ENCODE measurements around the gene BCOR. TPM values are rescaled to one million over a fixed set of nuclear protein-coding genes. Genes with fewer than 3 reads are reported as not detected.
A peak's percentile ranks its signal among the peaks of the same experiment; 100 is the strongest.

The BCOR gene
- total RNA-seq, 1 donor = 42.3 TPM

DNA sequence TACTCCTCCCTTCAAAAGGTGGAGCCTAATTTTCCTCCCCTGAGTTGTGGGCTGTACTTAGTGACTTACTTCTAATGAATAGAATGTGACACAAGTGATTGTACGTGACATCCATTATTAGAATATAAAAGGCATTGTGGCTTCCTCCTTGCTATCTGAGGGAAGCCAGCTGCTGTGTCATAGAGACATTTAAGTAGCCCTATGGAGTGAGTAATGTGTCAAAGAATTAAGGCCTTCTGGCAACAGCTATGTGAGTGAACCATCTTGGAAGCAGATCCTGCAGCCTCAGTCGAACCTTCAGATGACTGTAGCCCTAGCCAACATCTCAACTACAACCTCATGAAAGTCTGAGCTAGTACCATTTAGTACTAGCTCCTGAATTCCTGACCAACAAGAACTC, 76.1 kb downstream of the BCOR start:
- Histone ChIP-seq H3K4me1 (ENCODE audit: insufficient read depth, low read length) (peaks cover under 1% of the 10 kb centered on the region), H3K27me3 (ENCODE audit: insufficient read depth, low read length) (no peaks in the 10 kb centered on the region), H3K9me3 (ENCODE audit: low read depth, low read length) (no peaks in the 10 kb centered on the region), H3K4me3 (ENCODE audit: low read length) (no peak overlapping the region)

DNA sequence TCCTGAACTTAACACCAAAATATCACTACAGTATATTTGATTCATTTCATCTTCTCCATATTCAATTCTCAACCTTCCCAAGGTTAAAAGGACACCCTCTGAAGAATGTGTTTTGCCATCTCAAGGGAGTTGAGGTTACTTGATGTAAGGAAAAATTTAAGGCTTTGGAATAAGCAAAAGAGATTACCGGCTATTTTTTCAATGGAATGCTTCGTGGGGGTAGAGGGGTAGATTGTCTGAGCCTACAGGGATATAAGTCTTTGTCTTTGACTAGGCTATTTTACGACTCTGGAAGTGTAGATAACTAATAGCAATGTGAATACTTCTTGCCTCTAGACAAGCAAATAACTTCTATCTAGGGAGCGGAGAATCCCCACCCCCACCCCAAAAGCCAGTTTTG, 78.2 kb downstream of the BCOR start:
- Histone ChIP-seq H3K27me3 (ENCODE audit: insufficient read depth, low read length) (no peaks in the 10 kb centered on the region), H3K4me1 (ENCODE audit: insufficient read depth, low read length) (no peaks in the 10 kb centered on the region), H3K9me3 (ENCODE audit: low read depth, low read length) (no peaks in the 10 kb centered on the region), H3K4me3 (ENCODE audit: low read length) (no peak overlapping the region)

DNA sequence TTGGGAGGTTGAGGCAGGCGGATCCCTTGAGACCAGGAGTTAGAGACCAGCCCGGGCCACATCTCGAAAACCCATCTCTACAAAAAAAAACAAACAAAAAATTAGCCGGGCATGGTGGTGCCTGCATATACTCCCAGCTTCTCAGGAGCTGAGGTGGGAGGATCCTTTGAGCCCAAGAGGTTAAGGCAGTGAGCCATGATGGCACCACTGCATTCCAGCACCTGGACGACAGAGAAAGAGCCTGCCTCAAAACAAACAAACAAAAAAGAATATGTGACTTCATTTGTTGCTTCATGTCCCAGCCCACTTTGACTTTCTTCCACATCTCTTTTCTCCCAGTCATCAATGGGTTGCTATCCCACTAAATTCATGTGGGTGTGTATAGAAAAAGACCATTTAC, 79.7 kb downstream of the BCOR start:
- peaks cover 2% of the 10 kb centered on the region for H3K4me1 ChIP-seq (ENCODE audit: insufficient read depth, low read length)
- H3K9me3 ChIP-seq (ENCODE audit: low read depth, low read length) = no peaks in the 10 kb centered on the region
- no peak overlapping the region for H3K4me3 ChIP-seq (ENCODE audit: low read length)
- H3K27me3 ChIP-seq (ENCODE audit: insufficient read depth, low read length) = no peaks in the 10 kb centered on the region

DNA sequence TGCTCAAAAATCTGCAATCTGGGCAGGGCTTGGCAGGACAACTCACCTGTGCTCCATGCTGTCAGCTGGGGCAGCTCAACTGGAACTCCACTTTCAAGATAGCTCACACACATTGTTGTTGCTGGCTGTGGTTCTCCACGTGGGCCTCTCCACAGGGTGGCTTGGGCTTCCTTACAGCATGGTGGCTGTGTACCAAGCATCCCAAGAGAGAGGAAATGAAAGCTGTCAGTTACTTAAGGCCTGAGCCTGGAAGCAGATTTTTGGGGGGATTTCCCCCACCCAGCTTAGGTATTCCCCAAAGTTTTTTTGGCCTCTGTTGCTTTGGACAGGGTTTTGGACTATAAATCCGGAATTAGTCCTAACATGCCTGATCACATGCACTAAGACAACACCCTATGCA, 81.0 kb downstream of the BCOR start:
- Histone ChIP-seq H3K4me3 (ENCODE audit: low read length) (no peak overlapping the region), H3K9me3 (ENCODE audit: low read depth, low read length) (no peaks in the 10 kb centered on the region), H3K27me3 (ENCODE audit: insufficient read depth, low read length) (peaks cover 4% of the 10 kb centered on the region), H3K4me1 (ENCODE audit: insufficient read depth, low read length) (peaks cover 14% of the 10 kb centered on the region)

DNA sequence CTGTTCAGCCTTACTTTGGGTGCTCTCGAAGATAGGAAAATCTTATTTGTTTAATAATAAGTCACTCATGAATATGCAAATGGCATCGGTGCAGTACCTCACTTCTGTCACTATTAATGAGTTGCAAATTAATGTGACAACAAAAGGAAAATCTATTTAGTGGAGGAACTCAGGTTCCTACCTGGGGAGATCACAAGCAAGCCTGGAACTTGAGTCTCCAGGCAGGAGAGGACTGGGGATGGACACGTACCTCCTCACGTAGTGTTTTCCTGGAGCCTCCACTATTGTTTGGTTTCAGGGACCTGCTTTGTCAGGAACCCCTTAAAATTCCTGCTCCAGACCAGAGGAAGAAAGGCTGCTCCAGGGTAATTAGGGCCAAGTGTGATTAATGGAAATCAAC, 82.1 kb downstream of the BCOR start:
- Histone ChIP-seq H3K27me3 (ENCODE audit: insufficient read depth, low read length) (peaks cover 12% of the 10 kb centered on the region), H3K9me3 (ENCODE audit: low read depth, low read length) (no peaks in the 10 kb centered on the region), H3K4me3 (ENCODE audit: low read length) (no peak overlapping the region), H3K4me1 (ENCODE audit: insufficient read depth, low read length) (peaks cover 23% of the 10 kb centered on the region)

DNA sequence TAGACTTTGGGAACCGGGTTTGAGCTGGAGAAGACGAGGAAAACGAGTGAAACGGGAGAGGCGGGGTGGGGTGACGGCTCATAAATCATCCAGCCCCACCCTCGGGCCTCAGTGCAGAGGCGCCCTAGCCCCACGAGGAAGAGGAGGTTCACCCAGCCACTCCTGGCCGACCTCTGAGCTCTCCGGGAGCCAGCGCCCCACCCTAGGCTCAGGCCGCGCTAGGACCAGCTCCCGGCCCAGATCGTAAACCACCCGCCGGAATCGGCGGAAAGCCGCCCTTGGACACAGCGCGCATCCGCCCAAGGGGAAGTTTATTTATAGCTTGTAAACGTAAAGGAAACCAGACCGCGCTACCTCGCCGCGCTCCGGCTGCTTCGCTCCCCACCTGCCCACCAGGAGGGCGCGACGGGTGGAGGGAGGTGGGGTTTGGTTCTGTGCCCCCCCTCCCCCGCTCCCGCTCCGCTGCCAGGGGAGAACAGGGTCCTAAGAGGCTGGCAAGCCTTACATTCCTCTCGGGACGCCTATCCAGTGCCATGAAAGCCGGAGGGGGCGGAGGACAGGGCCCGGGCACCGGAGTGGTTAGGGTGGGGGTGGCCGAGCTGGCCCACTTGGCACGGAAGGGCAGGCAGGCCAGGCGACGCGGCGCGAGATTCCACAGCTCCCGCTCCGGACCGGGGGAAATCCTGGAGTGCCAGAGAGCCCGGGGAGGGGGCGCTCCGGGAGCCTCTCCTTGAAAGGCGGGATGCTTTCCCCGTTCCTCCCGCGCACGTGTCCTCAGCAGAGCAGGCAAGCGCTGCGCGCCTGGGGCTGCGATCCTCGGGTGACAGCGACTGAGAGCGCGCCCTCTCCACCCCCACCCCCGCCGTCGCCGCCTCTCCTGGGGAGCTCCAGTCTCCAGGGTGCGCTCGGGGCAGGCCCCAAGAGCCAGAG, 84.2 kb downstream of the BCOR start:
- Histone ChIP-seq H3K4me3 (ENCODE audit: low read length) (peak overlapping the region; percentile 43), H3K4me1 (ENCODE audit: insufficient read depth, low read length) (peaks cover 37% of the 10 kb centered on the region)

DNA sequence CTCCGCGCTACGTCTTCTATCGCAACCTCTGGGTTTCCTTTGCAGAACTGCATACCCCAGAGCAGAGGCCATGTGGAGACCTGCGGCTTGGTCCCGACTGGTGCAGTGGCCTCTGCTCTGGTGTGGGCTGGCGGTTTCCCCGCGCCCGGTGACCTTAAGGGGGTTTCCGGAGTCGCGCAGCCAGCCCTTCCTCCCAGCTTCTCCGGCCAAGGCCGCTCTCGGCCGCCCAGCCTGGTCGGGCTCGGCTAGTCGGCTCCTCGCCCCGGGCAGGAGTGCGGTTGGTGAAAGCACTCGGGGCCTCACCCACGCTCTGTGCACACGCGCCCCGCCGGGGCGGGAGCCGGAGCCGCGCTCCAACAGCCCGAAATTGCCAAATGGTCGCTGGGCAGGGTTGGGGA, 84.9 kb downstream of the BCOR start:
- no peaks in the 10 kb centered on the region for H3K9me3 ChIP-seq (ENCODE audit: low read depth, low read length)
- peaks cover 41% of the 10 kb centered on the region for H3K4me1 ChIP-seq (ENCODE audit: insufficient read depth, low read length)
- H3K27me3 ChIP-seq (ENCODE audit: insufficient read depth, low read length) = peaks cover 14% of the 10 kb centered on the region
- peak overlapping the region; percentile 43 for H3K4me3 ChIP-seq (ENCODE audit: low read length)

More for the DNA sequence above, 84.2 kb downstream of the BCOR start:
- no peaks in the 10 kb centered on the region for H3K9me3 ChIP-seq (ENCODE audit: low read depth, low read length)
- peaks cover 12% of the 10 kb centered on the region for H3K27me3 ChIP-seq (ENCODE audit: insufficient read depth, low read length)

DNA sequence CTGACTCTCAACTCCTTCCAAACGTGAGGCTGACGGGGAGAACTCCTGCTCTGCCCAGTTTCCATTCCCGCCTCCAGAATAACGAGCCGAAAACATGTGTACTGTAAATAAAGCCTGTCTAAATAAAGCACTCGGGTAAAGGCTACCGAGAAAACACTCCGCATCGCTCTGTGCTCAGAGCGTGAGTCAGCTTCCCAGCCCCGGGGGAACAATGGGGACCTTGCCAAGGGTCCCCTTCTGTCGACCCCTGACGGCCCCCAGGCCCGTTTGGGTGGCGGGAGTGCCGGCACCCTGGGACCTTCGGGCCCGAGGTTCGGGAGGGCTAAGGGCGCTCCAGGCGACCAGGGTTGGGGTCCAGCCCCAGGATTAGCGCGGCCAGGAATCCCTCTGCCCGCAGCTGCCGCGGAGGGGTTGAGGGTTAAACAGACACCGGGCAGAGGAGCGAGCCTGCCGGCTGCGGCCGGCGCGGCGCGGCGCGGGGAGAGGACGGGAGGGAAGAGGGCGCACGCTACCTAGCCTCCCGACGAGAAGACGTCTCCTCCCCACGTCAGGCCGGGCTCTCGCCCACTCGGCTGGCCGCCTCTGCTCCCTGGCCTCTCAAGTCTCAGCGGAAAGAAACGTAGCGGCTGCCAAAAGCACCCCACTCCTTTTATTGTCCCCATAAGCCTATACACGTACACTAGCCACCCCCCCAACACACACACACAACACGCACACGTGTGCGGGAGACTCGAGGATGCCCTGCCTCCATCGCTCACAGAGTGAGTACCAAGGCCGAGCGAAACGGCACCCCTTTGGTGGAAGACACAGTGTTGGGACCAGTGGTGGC, 85.5 kb downstream of the BCOR start:
- H3K9me3 ChIP-seq (ENCODE audit: low read depth, low read length) = no peaks in the 10 kb centered on the region
- peaks cover 41% of the 10 kb centered on the region for H3K4me1 ChIP-seq (ENCODE audit: insufficient read depth, low read length)
- H3K4me3 ChIP-seq (ENCODE audit: low read length) = no peak overlapping the region
- peaks cover 20% of the 10 kb centered on the region for H3K27me3 ChIP-seq (ENCODE audit: insufficient read depth, low read length)

DNA sequence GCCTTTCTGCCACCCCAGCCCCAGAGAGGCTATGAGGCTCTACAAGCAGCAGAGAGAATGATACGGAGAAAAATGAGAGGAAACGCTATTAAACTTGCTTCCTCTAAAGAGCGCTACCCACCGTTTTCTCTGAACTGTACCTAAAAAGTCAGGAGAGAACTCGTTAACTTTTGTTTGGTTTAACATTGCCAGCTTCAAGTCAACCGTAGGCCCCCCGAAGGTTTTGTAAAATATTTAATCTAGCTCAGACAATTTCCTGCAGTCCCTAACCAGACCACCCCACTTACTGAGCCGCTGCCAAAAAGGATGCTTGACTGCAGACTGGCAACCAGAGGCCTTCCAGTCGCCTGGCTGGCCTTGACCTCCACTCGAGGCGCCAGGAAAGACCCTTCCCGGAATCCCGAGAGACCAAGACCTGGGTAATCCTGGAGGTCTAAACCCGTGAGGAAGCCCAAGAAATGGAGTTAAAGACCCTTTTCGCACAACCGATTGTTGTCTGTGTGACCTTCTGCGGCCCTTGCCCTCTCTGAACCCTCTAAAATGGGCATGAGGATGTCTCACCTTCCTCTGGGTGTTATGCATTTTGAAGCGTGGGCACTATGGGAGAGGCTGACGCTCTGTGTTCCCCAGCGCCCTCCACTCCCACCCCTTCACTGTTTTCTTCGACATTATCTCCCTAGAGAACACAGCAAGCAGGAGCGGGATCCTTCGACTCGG, 86.3 kb downstream of the BCOR start:
- H3K4me1 ChIP-seq (ENCODE audit: insufficient read depth, low read length) = peaks cover 43% of the 10 kb centered on the region
- H3K4me3 ChIP-seq (ENCODE audit: low read length) = no peak overlapping the region
- no peaks in the 10 kb centered on the region for H3K9me3 ChIP-seq (ENCODE audit: low read depth, low read length)
- peaks cover 28% of the 10 kb centered on the region for H3K27me3 ChIP-seq (ENCODE audit: insufficient read depth, low read length)

DNA sequence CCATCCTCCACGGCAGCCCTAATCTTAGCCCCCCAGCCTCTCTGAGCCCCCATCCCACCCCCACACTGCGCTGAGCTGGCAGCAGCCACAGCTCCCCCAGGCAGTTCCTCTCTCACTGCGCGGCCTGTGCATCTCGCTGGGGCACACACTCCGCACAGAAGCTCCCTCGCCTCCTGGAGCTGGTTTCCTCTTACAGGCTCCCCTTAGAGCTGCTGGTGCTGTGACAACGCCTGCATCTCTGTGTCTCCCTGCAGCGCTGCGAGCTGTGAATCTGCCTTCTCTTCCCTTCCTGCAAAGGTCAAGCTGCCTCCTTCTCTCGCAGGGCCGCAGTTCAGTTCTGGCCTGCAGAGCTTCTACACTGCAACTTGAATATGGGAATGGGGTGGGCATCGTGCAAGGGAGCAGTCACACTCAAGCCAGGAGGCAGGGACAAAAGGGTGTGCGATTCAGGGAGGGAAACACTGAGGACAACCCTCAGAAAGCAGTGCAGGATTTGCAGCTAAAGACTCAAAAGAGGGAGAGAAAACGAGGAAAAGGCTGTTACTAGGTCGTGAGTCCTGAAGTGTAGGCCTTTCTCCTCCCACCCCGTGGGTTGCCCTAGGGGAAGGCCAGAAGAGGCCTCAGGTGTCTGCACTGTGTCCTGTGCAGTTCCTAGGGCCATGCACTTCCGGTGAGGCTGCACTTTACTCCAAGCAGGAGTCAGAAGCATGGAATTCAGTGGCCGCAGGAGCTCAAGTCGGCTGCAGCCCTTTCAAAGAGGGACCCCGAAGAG, 87.0 kb downstream of the BCOR start:
- Histone ChIP-seq H3K4me1 (ENCODE audit: insufficient read depth, low read length) (peaks cover 51% of the 10 kb centered on the region), H3K9me3 (ENCODE audit: low read depth, low read length) (no peaks in the 10 kb centered on the region), H3K4me3 (ENCODE audit: low read length) (no peak overlapping the region), H3K27me3 (ENCODE audit: insufficient read depth, low read length) (peaks cover 30% of the 10 kb centered on the region)

DNA sequence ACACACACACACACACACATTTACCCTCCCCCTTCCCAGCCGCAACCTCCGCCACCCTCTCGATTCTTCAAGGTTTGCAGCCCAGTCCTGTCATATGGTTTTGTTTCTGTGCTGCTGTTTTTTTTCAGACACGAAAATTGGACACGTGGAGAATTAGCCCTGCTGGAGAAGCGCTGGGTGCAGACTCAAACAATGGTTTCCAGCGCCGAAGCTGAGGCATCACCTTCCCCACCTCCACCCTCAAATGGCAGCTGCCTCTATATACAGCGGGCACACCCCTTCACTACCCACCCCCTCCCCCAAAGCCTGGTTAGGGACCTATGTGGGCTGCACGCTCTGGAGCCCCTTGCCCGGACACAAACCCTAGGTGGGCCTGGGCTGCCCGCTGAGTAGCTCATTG, 87.9 kb downstream of the BCOR start:
- Histone ChIP-seq H3K9me3 (ENCODE audit: low read depth, low read length) (no peaks in the 10 kb centered on the region), H3K4me1 (ENCODE audit: insufficient read depth, low read length) (peaks cover 59% of the 10 kb centered on the region), H3K4me3 (ENCODE audit: low read length) (no peak overlapping the region), H3K27me3 (ENCODE audit: insufficient read depth, low read length) (peaks cover 30% of the 10 kb centered on the region)

DNA sequence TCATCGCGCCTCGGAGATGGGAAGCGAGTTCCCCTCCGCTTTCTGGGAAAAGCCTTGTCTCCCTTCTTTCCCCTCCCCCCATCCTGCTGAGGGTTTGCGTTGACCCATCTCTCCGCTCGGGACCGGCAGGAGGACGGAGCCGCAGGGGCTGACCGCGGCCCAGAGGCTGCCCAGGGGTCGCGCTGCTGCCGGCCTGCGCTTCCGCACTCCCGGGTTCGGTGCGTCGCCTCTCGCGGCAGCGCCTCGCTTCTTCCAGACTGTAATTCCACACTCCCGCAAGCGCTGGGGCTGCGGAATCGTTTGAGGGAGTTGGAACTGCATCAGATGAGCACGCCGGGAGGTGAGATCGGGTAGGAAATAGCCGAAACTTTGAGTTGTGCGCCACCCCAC, 88.3 kb downstream of the BCOR start:
- H3K4me3 ChIP-seq (ENCODE audit: low read length) = no peak overlapping the region

DNA sequence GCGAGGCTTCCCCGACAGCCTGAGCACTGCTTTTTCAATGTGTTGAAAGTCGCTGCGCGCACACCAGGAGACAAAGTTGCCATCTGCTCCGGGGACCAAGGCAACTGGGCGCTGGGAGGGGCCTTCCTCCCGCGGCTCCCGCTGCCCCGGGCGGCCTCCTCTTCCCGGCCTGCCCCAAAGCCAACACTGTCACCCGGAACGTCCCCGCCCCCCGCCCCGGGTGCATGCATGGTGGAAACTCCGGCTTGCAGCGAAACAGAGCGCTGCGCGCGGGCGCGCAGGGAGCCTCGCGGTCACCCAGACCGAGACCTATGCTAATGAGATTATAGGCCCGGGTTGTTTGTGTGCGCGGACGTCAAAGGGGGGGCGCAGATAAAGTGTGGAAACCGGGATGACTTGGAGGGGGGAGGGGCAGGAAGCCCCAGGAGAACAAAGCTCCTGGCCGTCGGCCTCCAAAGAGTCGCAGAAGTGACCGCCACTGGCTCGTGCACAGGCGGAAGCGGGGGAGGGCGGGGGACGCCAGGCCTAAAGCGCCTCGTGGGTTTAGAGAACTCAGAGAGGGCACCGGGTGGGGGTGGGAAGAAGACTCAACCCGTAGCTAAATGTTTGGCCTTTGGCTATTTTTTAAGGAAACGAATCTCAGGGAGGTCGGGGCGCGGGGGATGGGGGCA, 88.8 kb downstream of the BCOR start:
- Histone ChIP-seq H3K4me1 (ENCODE audit: insufficient read depth, low read length) (peaks cover 60% of the 10 kb centered on the region), H3K27me3 (ENCODE audit: insufficient read depth, low read length) (peaks cover 36% of the 10 kb centered on the region), H3K9me3 (ENCODE audit: low read depth, low read length) (no peaks in the 10 kb centered on the region), H3K4me3 (ENCODE audit: low read length) (no peak overlapping the region)

More for the DNA sequence above, 88.3 kb downstream of the BCOR start:
- Histone ChIP-seq H3K9me3 (ENCODE audit: low read depth, low read length) (no peaks in the 10 kb centered on the region), H3K4me1 (ENCODE audit: insufficient read depth, low read length) (peaks cover 60% of the 10 kb centered on the region), H3K27me3 (ENCODE audit: insufficient read depth, low read length) (peaks cover 33% of the 10 kb centered on the region)

All from mononuclear cell (primary cell).